ENCODE measurements around the gene C12orf60. TPM values are rescaled to one million over a fixed set of nuclear protein-coding genes. Genes with fewer than 3 reads are reported as not detected.

Gene C12orf60
- total and polyA plus RNA-seq, 2 of the 8 experiments (the other 6 are each of a cell fraction or from before 2014, with no cell fraction given), result 1.2 to 1.5 TPM

- no peak for TF ChIP-seq NANOG (IDR thresholded peaks at IDR 0.05; ENCODE audit: insufficient read depth, low read depth, low read length, poor library complexity, severe bottlenecking)
- no peak for TF ChIP-seq RAD21 (IDR thresholded peaks at IDR 0.05 in 1 of 2, conservative IDR thresholded peaks at IDR 0.05 in 1 of 2; ENCODE audit: low read depth in 2 of 2, low read length in 2 of 2)
Measured at GRCh38 chr12:14854586-14855183, 51.2 kb downstream of the C12orf60 start (continued).

Measured in H1 (cell line).